Measurements from ENCODE around the gene MARCHF5.

MARCHF5 gene

DNA sequence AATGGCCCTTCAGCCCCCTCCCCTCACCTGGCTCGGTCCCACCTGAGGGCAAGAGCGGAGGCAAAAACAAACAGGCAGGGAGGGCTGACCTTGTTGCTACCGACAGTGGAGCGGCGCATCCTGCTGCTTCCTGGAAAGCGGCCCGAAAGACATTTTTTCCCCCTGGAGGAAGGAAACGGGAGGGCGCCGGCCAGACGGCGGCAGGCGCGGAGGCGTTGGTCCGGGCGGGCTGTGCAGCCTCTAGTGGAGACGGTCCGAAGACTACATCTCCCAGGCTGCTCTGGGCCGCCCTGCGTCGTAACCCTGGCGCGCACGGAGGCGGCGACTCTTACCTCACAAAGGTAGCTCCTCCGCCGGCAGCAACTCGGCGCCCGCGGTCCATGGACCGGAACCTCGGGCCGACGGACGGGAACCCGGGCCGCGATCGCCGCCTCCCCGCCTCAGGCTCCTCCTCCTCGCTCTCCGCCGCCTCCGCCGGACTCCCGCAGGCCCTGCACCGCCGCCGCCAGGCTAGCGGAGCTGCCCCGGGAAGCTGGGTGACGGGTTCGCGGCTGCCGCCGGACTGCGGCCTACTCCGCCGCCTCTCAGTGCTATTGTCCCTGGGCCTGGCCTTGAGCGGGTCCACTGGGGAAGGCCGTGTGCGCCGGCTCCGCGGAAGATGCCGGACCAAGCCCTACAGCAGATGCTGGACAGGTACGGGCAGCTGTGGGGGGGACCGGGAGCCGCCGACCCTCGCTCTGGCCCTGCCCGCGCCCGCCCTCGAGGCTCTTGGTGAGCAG, at the start of gene MARCHF5, which contains the start of gene CPEB3:
Gene MARCHF5 (plus strand): TSS at position 331 of the 779 bp plus-strand sequence. CDS start 328 bp downstream, at position 659.
Gene CPEB3 (minus strand): TSS at position 242 of the 779 bp plus-strand sequence. CDS start 50,728 bp downstream, outside the sequence.
- DNase-seq (ENCODE audit: low read depth), result peak; percentile 80

GRCh38 chr10:92241501-92241900, 49.5 kb upstream of the MARCHF5 start:
- no peak for DNase-seq (ENCODE audit: low read depth)

DNA sequence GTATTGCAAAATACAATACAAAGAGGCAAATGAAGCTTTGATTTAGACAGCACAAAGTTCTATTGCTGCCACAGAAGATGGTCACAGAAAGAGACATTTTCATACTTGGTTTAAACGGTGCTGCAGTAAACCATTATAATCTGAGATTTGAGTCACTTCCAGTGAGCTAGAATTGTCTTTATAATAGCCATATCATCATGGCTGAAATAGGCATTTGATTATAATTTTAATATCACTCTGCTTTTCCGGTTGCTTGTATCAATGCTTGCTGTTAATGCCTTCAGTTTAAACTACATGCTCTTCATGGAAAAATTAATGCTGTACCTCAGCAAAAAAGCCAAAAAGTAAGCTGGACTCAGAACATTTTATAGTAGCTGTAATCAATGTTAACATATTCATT, 48.6 kb upstream of the MARCHF5 start:
- DNase-seq (ENCODE audit: low read depth), result no peak

DNA sequence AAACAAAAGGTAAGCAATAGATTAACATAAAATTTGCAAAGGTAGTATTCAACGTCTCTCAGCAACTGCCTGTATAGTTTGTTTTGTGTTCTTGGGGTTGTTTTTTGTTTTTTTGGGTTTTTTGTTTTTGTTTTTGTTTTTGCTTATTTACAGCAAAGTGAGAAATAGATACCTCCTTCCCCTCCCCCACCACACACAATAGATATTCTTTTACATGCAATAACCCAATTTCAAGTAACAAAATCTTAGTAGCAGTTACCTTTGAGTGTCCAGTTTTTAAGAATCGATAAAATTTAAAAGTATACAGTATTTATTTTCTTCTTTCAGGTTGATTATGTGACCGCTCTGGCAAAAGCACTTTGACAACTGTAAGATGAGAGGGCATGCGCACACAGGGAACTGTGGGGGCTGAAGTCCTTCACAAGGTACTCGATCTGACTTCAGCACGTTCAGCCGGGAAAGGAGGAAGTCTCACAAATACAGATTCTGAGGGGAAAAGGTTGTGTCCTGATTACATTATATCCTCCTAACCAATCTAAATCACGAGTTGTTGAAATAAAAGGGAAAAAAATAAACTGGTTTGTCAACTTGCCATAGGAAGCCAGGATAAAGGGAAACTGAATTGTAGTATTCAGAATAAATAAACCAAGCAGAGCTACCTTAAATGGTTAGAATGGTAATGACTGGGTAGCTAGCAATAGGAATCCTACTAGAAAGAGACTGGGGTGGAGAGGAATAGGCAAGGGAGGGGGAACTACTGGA, 47.9 kb upstream of the MARCHF5 start:
- DNase-seq (ENCODE audit: low read depth), result no peak

- DNase-seq (ENCODE audit: low read depth), result no peak
These were observed 46.2 kb upstream of the MARCHF5 start for GRCh38 chr10:92244796-92245195.

DNA sequence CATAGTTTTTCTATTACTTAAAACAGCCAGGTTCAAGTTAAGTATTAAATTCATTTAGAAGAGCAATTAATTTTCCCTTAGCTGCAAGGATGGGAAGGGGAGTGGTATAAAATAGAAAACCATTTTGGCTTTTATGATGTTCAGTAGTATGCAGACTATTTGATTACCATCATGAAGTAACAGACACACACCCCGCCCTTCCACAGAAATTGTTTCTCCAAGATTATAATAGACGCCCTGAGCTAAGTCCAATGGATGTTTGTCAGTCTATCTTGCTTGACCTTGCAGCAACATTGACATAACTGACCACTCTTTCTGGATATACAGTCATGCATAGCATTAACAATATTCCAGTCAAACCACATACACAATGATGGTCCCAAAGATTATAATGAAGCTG, 42.4 kb upstream of the MARCHF5 start:
- no peak for DNase-seq (ENCODE audit: low read depth)

DNA sequence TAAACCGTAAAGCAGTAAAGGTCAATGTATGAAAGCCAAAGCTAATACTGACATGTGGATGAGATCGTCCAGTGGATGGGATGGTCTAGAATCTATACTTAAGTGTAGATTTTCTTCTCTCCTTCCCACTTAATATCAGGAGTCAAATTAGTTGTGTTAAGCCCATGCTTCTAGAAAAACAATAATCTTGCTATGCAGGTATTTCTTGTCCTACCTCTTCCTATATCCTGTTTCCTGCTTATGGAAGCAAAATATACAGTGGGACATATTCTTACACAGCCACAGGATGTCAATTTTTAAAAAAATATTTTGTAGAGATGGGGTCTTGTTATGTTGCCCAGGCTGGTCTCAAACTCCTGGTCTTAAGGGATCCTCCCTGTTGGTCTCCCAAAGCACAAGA, 27.6 kb upstream of the MARCHF5 start:
- no peak for DNase-seq (ENCODE audit: low read depth)

- DNase-seq (ENCODE audit: low read depth), result no peak
These were observed 26.7 kb upstream of the MARCHF5 start for GRCh38 chr10:92264249-92264648.

DNA sequence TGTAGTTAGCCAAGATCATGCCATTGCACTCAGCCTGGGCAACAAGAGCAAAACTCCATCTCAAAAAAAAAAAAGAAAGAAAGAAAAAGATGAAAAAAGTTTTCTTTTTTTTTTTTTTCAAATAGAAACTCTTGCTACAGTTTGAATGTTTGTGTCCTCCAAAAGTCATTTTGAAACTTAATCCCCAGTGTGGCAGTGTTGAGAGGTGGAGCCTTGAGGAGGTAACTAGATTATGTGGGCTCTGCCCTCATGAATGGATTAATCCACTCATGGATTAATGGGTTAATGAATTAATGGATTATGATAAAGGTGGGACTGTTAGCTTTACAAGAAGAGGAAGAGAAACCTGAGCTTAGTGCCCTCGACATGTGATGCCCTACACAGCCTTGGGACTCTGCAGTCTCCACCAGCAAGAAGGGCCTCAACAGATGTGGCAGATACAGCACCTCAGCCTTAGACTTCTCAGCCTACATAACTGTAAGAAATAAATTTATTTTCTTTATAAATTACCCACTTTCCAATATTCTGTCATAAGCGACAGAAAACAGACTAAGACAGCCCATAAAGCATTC, 25.2 kb upstream of the MARCHF5 start:
- DNase-seq (ENCODE audit: low read depth), result no peak

DNA sequence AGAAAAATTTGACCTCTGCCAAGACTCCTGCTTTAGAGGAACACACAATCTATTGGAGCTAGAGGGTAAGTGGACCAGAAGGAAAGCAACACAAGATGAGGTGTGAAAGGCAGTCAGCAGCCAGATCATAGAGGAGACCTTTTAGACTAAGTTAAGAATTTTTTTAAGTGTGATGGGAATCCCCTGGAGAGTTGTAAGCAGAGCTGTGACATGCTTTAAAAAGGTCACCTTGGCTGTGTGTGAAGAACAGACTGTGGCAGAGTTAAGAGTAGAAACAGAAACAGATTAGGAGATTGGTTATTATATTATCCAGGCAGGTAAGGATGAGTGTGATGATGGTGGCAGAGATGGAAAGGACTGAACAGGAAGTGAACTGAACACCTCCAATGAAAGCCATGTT, 23.6 kb upstream of the MARCHF5 start:
- no peak for DNase-seq (ENCODE audit: low read depth)

- no peak for DNase-seq (ENCODE audit: low read depth)
These were observed 22.2 kb upstream of the MARCHF5 start for GRCh38 chr10:92268748-92269147.

DNA sequence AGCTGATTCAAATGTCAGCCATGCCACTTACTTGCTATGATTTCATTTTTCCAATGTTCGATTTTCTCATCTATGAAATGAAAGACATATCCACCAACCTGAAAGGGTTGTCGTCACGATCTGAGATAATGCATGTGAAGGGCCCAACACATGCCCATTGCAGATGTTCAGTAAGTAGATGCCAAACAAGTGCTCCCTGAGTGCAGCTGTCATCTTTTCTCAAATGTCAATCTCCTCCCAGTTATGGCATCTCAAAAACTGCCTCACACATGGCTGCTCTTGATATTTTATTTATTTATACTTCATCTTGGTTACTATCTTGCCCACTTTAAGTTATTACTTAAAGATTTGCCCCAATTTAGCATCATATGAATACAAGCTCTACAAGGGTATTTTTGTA, 16.9 kb upstream of the MARCHF5 start:
- no peak for DNase-seq (ENCODE audit: low read depth)

GRCh38 chr10:92278996-92279696, 11.8 kb upstream of the MARCHF5 start:
- DNase-seq (ENCODE audit: low read depth), result no peak

DNA sequence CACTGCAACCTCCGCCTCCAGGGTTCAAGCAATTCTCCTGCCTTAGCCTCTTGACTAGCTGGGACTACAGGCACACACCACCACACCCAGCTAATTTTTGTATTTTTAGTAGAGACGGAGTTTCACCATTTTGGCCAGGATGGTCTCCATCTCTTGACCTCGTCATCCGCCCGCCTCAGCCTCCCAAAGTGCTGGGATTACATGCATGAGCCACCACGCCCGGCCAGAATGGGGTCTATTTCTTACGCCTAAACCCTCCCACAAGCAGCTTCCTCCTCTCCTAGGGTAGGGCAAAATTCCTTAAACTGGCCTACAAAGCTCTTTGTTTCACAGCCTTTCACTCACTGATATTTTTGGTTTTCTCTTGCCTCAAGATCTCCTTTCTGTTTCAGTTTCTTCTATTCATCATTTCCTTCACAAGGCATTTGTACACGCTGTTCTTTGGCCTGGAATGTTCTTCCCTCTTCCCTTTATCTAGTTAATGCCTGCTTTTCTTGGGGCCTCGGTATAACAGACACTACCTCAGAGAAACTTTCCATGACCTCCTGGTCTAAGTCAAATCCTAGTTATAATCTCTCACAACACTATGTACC, 6.8 kb upstream of the MARCHF5 start:
- DNase-seq (ENCODE audit: low read depth), result no peak

DNA sequence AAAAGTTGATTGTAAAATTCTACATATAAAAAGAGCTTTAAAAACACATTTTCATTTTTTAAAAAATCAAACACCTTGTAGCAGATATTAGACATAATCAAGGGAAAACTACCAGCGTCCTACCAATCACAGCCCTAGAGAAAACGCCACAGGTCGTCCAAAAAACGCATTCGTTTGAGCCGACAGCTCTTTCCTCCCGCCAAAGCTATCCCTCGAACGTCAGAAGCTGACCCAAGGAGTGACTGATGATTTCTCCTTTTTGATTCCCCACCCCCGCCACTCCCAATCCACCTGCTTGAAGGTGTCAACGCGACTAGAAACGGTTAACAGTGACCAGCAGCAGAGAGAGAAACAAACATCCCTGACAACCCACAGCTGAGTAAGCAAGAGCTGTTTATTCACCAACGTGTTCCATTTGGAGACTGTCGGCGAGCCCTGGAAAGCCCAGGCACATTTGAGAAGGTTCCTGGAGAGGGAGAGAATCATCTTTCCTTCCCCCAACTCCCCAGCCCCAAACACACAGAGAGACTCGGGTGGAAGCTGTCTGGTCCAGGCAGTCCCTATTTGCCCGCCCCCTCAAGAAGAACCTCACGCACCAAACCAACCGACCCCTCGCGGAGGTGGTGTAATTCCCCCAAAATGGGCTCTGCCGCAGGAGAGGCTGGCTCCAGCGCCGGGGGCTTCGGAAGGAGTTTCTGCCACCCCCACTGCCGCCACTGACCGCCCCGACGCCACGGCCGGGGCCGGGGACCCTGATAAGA, 711 bp upstream of the MARCHF5 start:
- DNase-seq (ENCODE audit: low read depth), result peak; percentile 19

DNA sequence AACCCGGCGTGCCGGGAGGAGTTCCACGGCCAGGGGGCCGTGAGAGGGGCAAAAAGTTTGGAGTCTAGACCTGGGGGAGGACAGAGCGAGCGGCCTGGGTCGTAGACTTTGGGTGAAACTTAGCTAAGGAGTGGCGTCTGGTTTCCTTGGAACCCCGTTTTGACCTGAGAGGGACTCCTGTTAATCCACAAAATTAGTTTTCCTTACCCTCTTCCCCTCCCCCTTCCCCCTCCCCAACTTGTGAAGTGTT, 574 bp downstream of the MARCHF5 start:
- DNase-seq (ENCODE audit: low read depth), result no peak

DNA sequence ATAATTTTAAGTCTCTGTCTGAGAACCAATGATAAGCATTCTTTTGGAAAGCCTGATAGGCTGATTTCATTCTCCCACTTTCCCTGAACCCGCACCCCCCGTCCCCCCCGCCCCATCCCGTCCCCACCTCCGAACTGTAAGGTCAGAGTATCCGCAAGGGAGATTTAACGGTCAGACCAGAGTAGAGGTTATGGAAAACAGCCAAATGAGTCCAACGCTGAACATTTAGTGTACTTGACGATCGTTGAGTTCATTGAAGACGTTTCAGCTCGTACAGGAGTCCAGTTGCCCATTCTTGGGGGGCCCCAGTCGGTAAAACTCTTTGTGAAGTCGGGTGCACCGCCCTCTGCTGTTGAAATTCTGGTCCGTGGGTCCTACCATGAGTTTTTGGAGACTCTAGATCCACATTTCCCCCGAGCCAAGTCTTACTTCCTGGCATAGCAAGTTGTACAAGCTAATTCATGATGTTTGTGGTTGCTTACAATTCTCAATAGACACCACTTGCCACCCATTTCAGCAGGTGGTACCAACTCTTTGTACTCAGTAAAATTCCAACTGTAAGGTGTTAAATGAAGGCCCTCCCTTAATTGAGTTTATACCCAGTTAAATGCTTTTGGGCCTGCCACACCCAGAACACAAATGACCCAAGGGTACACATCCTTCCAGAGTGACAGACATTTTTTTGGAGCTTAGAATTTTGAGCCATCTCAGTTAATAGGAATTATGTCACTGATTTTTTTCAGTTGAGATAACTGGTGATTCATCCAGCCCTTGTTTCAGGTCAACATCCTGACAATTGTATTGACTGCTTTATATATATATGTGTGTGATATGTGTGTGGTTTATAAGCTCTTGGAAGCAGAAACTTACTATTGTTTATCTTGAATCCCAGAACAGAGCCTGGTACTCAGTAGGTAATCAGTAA, 1.2 kb downstream of the MARCHF5 start:
- no peak for DNase-seq (ENCODE audit: low read depth)

DNA sequence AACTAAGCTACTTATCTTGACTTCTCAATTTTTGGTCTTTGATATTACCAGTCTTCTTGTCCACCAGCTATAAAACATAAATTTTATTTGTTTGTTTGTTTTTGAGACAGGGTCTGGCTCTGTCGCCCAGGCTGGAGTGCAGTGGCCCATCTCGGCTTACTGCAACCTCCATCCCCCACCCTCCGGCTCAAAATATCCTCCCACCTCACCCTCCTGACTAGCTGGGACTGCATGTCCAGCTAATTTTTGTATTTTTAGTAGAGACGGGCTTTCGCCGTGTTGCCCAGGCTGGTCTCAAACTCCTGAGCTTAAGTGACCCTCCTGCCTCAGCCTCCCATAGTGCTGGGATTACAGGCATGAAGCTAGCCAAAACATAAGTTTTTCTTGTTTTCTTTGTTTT, 7.5 kb downstream of the MARCHF5 start:
- DNase-seq (ENCODE audit: low read depth), result no peak

DNA sequence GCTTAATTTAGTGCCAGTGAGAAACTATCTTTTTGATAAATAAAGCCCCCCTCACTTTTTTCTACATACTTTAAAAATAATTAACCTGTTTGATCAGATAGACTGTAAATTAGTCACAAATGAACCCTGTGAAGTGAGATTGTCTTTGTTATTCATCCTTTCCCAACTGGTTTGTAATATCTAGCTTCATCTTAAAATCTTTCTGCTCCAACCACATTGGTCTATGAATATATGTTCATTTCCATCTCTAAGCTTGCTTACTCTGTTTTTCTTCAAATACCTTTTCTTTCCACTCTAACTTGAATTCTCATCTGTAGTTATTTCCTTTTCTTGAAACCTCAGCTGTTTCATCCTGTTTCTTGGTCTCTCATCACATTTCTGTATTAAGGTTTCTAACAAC, 12.1 kb downstream of the MARCHF5 start:
- no peak for DNase-seq (ENCODE audit: low read depth)

GRCh38 chr10:92304061-92304460, 13.1 kb downstream of the MARCHF5 start:
- no peak for DNase-seq (ENCODE audit: low read depth)
